Measurements from ENCODE around the gene CSF2.
"Not testable (repeated sequence)": the region's sequence is repeated elsewhere in the genome, so short reads cannot be mapped to it uniquely, and the experiment has no call there.

The CSF2 gene

GRCh38 chr5:132103969-132104391 is 30.4 kb downstream of the CSF2 start:
- in situ Hi-C loops (cut with MboI; ENCODE audit: low sequenced_read_pairs): no loop called here

- in situ Hi-C loops (cut with MboI; ENCODE audit: low sequenced_read_pairs): no loop called here
These were observed 31.0 kb downstream of the CSF2 start for GRCh38 chr5:132104556-132104955.

- in situ Hi-C loops (cut with MboI; ENCODE audit: low sequenced_read_pairs): no loop called here
These were observed 32.1 kb downstream of the CSF2 start for GRCh38 chr5:132105688-132106087.

- in situ Hi-C loops (cut with MboI; ENCODE audit: low sequenced_read_pairs): not testable (repeated sequence)
These were observed 34.9 kb downstream of the CSF2 start for GRCh38 chr5:132108495-132108894.

- in situ Hi-C loops (cut with MboI; ENCODE audit: low sequenced_read_pairs): not testable (repeated sequence)
These were observed 35.4 kb downstream of the CSF2 start for GRCh38 chr5:132108957-132109356.

- in situ Hi-C loops (cut with MboI; ENCODE audit: low sequenced_read_pairs): loop anchor here (10.0 kb wide), 1 partner anchor 65 kb away; no protein-coding TSS in a partner anchor
These were observed 36.0 kb downstream of the CSF2 start for GRCh38 chr5:132109494-132110053.

- in situ Hi-C loops (cut with MboI; ENCODE audit: low sequenced_read_pairs): loop anchor here (10.0 kb wide), 1 partner anchor 65 kb away; no protein-coding TSS in a partner anchor
These were observed 36.6 kb downstream of the CSF2 start for GRCh38 chr5:132110195-132110594.

- in situ Hi-C loops (cut with MboI; ENCODE audit: low sequenced_read_pairs): loop anchor here (10.0 kb wide), 1 partner anchor 64 kb away; no protein-coding TSS in a partner anchor
These were observed 37.3 kb downstream of the CSF2 start for GRCh38 chr5:132110930-132111329.

- in situ Hi-C loops (cut with MboI; ENCODE audit: low sequenced_read_pairs): loop anchor here (10.0 kb wide), 1 partner anchor 63 kb away; no protein-coding TSS in a partner anchor
These were observed 38.5 kb downstream of the CSF2 start for GRCh38 chr5:132112111-132112510.

GRCh38 chr5:132114150-132115121 is 40.8 kb downstream of the CSF2 start:
- in situ Hi-C loops (cut with MboI; ENCODE audit: low sequenced_read_pairs): loop anchor here (10.0 kb wide), 1 partner anchor 60 kb away; no protein-coding TSS in a partner anchor

- in situ Hi-C loops (cut with MboI; ENCODE audit: low sequenced_read_pairs): loop anchor here (10.0 kb wide), 1 partner anchor 59 kb away; no protein-coding TSS in a partner anchor
These were observed 41.8 kb downstream of the CSF2 start for GRCh38 chr5:132115375-132115774.

- in situ Hi-C loops (cut with MboI; ENCODE audit: low sequenced_read_pairs): loop anchor here (10.0 kb wide), 1 partner anchor 59 kb away; no protein-coding TSS in a partner anchor
These were observed 42.5 kb downstream of the CSF2 start for GRCh38 chr5:132116072-132116471.

- in situ Hi-C loops (cut with MboI; ENCODE audit: low sequenced_read_pairs): loop anchor here (10.0 kb wide), 1 partner anchor 58 kb away; no protein-coding TSS in a partner anchor
These were observed 43.4 kb downstream of the CSF2 start for GRCh38 chr5:132116909-132117489.

GRCh38 chr5:132120717-132121116 is 47.1 kb downstream of the CSF2 start:
- in situ Hi-C loops (cut with MboI; ENCODE audit: low sequenced_read_pairs): not testable (repeated sequence)

GRCh38 chr5:132122971-132123370 is 49.4 kb downstream of the CSF2 start:
- in situ Hi-C loops (cut with MboI; ENCODE audit: low sequenced_read_pairs): not testable (repeated sequence)

GRCh38 chr5:132123578-132123977 is 50.0 kb downstream of the CSF2 start:
- in situ Hi-C loops (cut with MboI; ENCODE audit: low sequenced_read_pairs): not testable (repeated sequence)
